WTC11 (cell line): Measurements from ENCODE around the gene PCSK9. TPM values are rescaled to one million over a fixed set of nuclear protein-coding genes. Genes with fewer than 3 reads are reported as not detected.

Experiments used
- ATAC-seq: fragments of 200-7000 bp; cut with Tn5 transposase; 2 replicates; pipeline ENCODE4 v1.10.0; 2021; ENCODE audit warnings: mild to moderate bottlenecking, moderate library complexity
- CTCF ChIA-PET: fragments of 300-600 bp; sonication (Branson Sonifier 250); formaldehyde crosslinking; loops from one replicate; lab custom pipeline; 2021; ENCODE audit warnings: antibody characterized with exemption; lab: Charles Lee
- POLR2A ChIA-PET: fragments of 350-600 bp; sonication (Branson Sonifier 250); formaldehyde crosslinking; loops from one replicate; lab custom pipeline; 2021; ENCODE audit warnings: antibody characterized with exemption; lab: Charles Lee
- DNase-seq: peaks from one replicate; pipeline ENCODE4 v3.0.0; 2021; ENCODE audit warnings: low spot score
- H3K27ac Mint-ChIP-seq: 2 replicates; pipeline ENCODE4 v1.8.0; 2021; ENCODE audit warnings: mixed read lengths
- H3K27me3 Mint-ChIP-seq: 2 replicates; pipeline ENCODE4 v1.8.0; 2021; ENCODE audit warnings: low read depth, mild to moderate bottlenecking, moderate library complexity, mixed read lengths
- H3K36me3 Mint-ChIP-seq: 2 replicates; pipeline ENCODE4 v1.8.0; 2021; ENCODE audit warnings: mixed read lengths
- H3K4me1 Mint-ChIP-seq: 2 replicates; pipeline ENCODE4 v1.8.0; 2022; ENCODE audit warnings: mixed read lengths
- H3K4me3 Mint-ChIP-seq: 2 replicates; pipeline ENCODE4 v1.8.0; 2021; ENCODE audit warnings: mild to moderate bottlenecking, moderate library complexity, mixed read lengths
- H3K9me3 Mint-ChIP-seq: 2 replicates; pipeline ENCODE4 v1.8.0; 2021; ENCODE audit warnings: mixed read lengths
- ELF4 ChIP-seq: sonication (generic); formaldehyde crosslinking; IDR thresholded peaks from 2 replicates; pipeline ENCODE4 v1.8.1; 2022; ENCODE audit warnings: low read depth, mild to moderate bottlenecking, moderate library complexity, missing genetic modification reagents
- JUN ChIP-seq: sonication (generic); formaldehyde crosslinking; IDR thresholded peaks from 2 replicates; pipeline ENCODE4 v1.8.0; 2023; ENCODE audit warnings: mild to moderate bottlenecking, missing genetic modification reagents
- KAT7 ChIP-seq: sonication (generic); formaldehyde crosslinking; IDR thresholded peaks from 2 replicates; pipeline ENCODE4 v1.8.1; 2023; ENCODE audit warnings: missing genetic modification reagents, mild to moderate bottlenecking, borderline replicate concordance
- OVOL2 ChIP-seq: fragments of 250-450 bp; sonication (Bioruptor Pico); IDR thresholded peaks from 2 replicates; pipeline ENCODE4 v1.9.0; 2021; ENCODE audit warnings: mild to moderate bottlenecking, borderline replicate concordance
- RELA ChIP-seq: sonication (generic); formaldehyde crosslinking; IDR thresholded peaks from 2 replicates; pipeline ENCODE4 v1.8.1; 2022; ENCODE audit warnings: missing genetic modification reagents, mild to moderate bottlenecking, borderline replicate concordance
- ZNF317 ChIP-seq: sonication (generic); formaldehyde crosslinking; IDR thresholded peaks from 2 replicates; pipeline ENCODE4 v1.8.1; 2023; ENCODE audit warnings: low read depth, mild to moderate bottlenecking, moderate library complexity, missing genetic modification reagents, borderline replicate concordance
- ZNF396 ChIP-seq: fragments of 250-450 bp; sonication (Bioruptor Pico); IDR thresholded peaks from 2 replicates; pipeline ENCODE4 v1.8.0; 2021; ENCODE audit warnings: mild to moderate bottlenecking, moderate library complexity, borderline replicate concordance
- total RNA-seq: library from RNA; stranded (reverse); gene quantifications from 3 replicates; pipeline ENCODE4 v1.2.3, GENCODE V29; 2021
- TF ChIP-seq, protein P1 (sequence below): sonication (generic); formaldehyde crosslinking; IDR thresholded peaks from 2 replicates; pipeline ENCODE4 v1.8.0; 2022; ENCODE audit warnings: mild to moderate bottlenecking, missing genetic modification reagents
- TF ChIP-seq, protein P2 (sequence below): sonication (generic); formaldehyde crosslinking; IDR thresholded peaks from 2 replicates; pipeline ENCODE4 v1.8.1; 2023; ENCODE audit warnings: mild to moderate bottlenecking, missing genetic modification reagents, moderate library complexity

Gene PCSK9
- total RNA-seq, 1 experiment from 2014 or later, result 73.2 TPM

DNA sequence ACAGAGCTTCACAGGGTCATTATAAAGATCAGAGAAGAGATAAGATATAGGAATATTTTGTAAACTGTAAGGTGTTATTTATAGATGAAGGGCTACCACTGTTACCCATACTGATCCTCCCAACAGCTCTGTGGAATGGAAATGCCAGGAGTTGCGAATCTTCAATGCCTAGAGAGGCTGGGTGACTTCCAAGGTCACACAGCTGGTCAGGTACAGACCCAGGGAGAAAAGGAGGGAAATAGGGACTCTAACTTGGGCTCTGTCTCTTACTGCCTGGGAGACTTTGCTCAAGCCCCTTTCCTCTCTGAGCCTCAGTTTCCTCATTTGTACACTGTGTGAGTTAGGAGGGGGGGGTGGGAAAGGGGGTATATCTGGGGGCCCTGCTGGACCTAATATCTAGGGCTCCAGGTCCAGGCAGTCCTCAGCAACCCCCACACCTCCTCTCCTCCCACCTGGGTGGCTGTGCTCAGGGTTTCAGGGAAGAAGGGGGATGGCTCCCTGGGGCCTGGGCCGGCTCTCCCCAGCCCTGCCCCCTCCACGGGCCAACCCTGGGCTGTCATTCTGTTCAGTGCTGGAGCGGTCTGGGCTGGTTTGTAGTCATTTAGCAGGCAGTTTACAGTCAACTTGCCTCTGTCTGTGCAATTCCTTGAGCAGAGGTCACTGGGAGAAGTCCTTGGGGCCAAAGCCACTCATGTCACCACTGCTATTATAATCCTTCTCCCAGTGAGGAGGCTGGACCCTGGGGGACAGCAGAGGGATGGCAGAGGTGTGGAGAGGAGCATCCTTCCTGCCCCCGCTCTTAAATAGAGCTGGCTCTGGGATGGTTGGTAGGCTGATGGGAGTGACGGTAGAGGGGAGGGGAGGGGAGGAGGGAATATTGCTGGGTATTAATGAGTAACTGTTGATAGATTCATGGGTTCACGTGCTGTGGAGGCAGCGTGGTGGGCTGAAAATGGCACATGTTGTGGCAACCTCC lies 39.0 kb upstream of the PCSK9 start:
- POLR2A ChIA-PET, result interaction anchor here (0.6 kb wide), 1 partner anchor 1041 kb away, joined by 5 read pairs; no protein-coding TSS in a partner anchor

DNA sequence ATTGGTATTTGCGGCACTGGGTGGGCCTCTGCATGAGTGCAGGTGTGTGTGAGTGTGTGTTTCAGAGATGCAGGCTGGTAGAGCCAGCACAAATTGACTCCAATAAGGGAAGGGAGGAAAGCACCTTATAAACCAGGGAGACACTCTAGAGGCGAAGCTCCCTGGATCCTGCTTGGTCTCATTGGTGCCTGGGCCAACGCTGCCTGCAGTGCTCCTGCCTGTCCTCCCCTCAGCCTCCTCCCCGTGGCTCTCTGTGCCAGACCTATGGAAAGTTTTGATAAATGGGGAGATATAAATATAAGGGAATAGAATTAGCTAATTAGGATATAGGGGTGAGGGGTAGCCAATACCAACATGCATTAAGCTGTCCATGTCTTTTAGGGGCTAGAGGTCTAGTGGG lies 38.0 kb upstream of the PCSK9 start:
- TF ChIP-seq RELA (CRISPR knock-in tag) (no peak), JUN (no peak)
- Mint-ChIP-seq H3K27me3 (peaks cover 52% of the 10 kb centered on the region), H3K36me3 (no peaks in the 10 kb centered on the region), H3K4me1 (peaks cover 16% of the 10 kb centered on the region), H3K4me3 (no peak overlapping the region), H3K27ac (no peak overlapping the region), H3K9me3 (peaks cover under 1% of the 10 kb centered on the region; the same call in 1 of the 2 replicates)
- no peak for ATAC-seq
- CTCF ChIA-PET, result interaction anchor here (0.6 to 11.2 kb wide), 4 partner anchors 9 to 53 kb away, joined by 3 to 373 read pairs (median 90); no protein-coding TSS in a partner anchor
- no peak for DNase-seq
- POLR2A ChIA-PET, result interaction anchor here (0.6 kb wide), 1 partner anchor 43 kb away, joined by 3 read pairs; no protein-coding TSS in a partner anchor

More for the DNA sequence above, 39.0 kb upstream of the PCSK9 start:
- TF ChIP-seq ZNF317, result no peak
- no peak for TF ChIP-seq OVOL2 (CRISPR knock-in tag)
- TF ChIP-seq, protein P1, sequence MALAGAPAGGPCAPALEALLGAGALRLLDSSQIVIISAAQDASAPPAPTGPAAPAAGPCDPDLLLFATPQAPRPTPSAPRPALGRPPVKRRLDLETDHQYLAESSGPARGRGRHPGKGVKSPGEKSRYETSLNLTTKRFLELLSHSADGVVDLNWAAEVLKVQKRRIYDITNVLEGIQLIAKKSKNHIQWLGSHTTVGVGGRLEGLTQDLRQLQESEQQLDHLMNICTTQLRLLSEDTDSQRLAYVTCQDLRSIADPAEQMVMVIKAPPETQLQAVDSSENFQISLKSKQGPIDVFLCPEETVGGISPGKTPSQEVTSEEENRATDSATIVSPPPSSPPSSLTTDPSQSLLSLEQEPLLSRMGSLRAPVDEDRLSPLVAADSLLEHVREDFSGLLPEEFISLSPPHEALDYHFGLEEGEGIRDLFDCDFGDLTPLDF (CRISPR knock-in tag), result no peak
- TF ChIP-seq, protein P2, sequence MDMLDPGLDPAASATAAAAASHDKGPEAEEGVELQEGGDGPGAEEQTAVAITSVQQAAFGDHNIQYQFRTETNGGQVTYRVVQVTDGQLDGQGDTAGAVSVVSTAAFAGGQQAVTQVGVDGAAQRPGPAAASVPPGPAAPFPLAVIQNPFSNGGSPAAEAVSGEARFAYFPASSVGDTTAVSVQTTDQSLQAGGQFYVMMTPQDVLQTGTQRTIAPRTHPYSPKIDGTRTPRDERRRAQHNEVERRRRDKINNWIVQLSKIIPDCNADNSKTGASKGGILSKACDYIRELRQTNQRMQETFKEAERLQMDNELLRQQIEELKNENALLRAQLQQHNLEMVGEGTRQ (CRISPR knock-in tag), result no peak
- TF ChIP-seq ZNF396 (CRISPR knock-in tag), result no peak
- no peak for TF ChIP-seq ELF4 (CRISPR knock-in tag)
- no peak for TF ChIP-seq JUN
- TF ChIP-seq, all 79 proteins: peak for 0
- no peak for DNase-seq
- H3K36me3 Mint-ChIP-seq, result no peaks in the 10 kb centered on the region
- H3K27me3 Mint-ChIP-seq, result peaks cover 61% of the 10 kb centered on the region
- CTCF ChIA-PET, result interaction anchor here (0.6 to 11.2 kb wide), 4 partner anchors 9 to 52 kb away, joined by 3 to 373 read pairs (median 88); no protein-coding TSS in a partner anchor
- H3K4me3 Mint-ChIP-seq, result no peak overlapping the region
- no peak overlapping the region for H3K27ac Mint-ChIP-seq
- peaks cover 3% of the 10 kb centered on the region; the same call in 1 of the 2 replicates for H3K9me3 Mint-ChIP-seq
- H3K4me1 Mint-ChIP-seq, result peaks cover 24% of the 10 kb centered on the region
- ATAC-seq, result no peak

DNA sequence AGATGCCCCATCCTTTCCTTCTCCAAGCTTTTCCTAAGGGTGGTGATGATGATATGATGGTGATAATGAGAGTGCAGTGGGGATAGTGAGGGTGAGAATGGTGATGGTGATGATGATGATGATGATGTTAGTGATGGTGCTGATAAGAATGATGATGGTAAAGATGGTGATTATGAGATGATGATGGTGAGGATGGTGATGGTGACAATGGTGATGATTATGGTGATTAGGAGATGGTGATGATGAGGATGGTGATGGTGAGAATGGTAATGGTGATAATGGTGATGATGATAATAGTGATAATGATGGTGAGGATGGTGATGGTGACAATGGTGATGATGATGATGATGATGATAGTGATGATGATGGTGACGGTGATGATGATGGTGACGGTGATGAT lies 36.7 kb upstream of the PCSK9 start:
- TF ChIP-seq RELA (CRISPR knock-in tag), result no peak
- Mint-ChIP-seq H3K9me3 (no peaks in the 10 kb centered on the region), H3K27me3 (peaks cover 38% of the 10 kb centered on the region), H3K36me3 (no peaks in the 10 kb centered on the region), H3K27ac (no peak overlapping the region), H3K4me1 (peaks cover 7% of the 10 kb centered on the region; the same call in 1 of the 2 replicates), H3K4me3 (no peak overlapping the region)
- DNase-seq, result no peak
- no peak for ATAC-seq
- ChIA-PET CTCF (interaction anchor here (1.2 to 11.2 kb wide), 3 partner anchors 8 to 54 kb away, joined by 6 to 373 read pairs (median 174); no protein-coding TSS in a partner anchor), POLR2A (interaction anchor here (0.6 kb wide), 1 partner anchor 113 kb away, joined by 3 read pairs; no protein-coding TSS in a partner anchor)

DNA sequence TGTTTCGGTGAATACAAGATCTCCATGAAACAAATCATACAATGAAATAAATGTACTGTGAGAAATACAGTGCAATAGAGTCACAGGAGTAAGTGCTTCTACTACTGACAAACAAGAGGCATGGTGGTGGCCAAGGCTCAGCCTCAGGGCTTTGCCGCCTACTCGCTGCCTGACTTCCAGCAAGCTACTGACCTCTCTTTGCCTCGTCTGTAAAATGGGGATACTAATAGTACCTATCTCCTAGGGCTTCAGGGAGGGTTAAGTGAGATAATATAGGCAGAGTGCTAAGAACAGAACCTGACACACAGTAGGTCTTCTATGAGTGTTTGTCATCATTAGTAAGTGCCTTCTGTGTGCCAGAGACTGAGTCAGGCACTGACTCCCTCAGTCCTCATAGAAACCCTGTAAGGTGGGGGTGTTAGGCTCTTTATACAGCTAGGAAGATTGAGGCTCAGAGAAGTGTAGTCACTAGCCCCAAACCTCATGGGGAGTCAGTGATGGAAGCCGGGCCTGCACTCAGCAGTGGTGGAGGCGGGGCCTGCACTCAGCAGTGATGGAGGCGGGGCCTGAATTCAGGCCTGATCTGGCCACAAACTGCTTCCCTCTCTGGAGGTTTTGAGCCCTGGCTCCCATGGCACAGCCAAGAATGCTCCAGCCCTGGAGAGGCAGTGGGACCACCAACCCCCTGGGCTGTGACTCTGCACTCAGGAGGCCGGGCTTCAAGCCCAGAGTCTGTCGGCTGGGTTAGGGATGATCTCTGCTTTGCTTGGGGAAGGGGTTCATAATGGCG lies 33.8 kb upstream of the PCSK9 start:
- POLR2A ChIA-PET, result no interaction called here
- TF ChIP-seq OVOL2 (CRISPR knock-in tag), result no peak
- no peak for TF ChIP-seq KAT7 (CRISPR knock-in tag)
- DNase-seq, result peak; percentile 44

More for the DNA sequence above, 33.8 kb upstream of the PCSK9 start:
- H3K4me3 Mint-ChIP-seq, result no peak overlapping the region
- peaks cover 19% of the 10 kb centered on the region for H3K27me3 Mint-ChIP-seq
- peak; percentile 83 for ATAC-seq
- peaks cover 21% of the 10 kb centered on the region for H3K9me3 Mint-ChIP-seq
- no peak overlapping the region for H3K27ac Mint-ChIP-seq
- CTCF ChIA-PET, result interaction anchor here (0.5 to 11.2 kb wide), 4 partner anchors 9 to 128 kb away, joined by 3 to 174 read pairs (median 3); no protein-coding TSS in a partner anchor
- H3K4me1 Mint-ChIP-seq, result peaks cover 7% of the 10 kb centered on the region
- peaks cover 15% of the 10 kb centered on the region; the same call in 1 of the 2 replicates for H3K36me3 Mint-ChIP-seq
